ENCODE data around the gene WNT5A.

Gene WNT5A

GRCh38 chr3:55488398-55489055 is 1.4 kb upstream of the WNT5A start:
- Histone ChIP-seq H3K27ac (ENCODE audit: low read depth, low read length) (no peak overlapping the region), H3K9ac (ENCODE audit: low read depth, low read length) (no peak overlapping the region), H3K36me3 (ENCODE audit: control insufficient read depth, insufficient read depth, low read length) (no peaks in the 10 kb centered on the region), H3K9me3 (ENCODE audit: control insufficient read depth, insufficient read depth, low read length) (no peaks in the 10 kb centered on the region), H3K4me3 (ENCODE audit: low read depth, low read length) (peak overlapping the region; percentile 67), H3K27me3 (ENCODE audit: control insufficient read depth, insufficient read depth, low read length) (peaks cover 85% of the 10 kb centered on the region), H3K4me1 (ENCODE audit: control insufficient read depth, insufficient read depth, low read length) (peaks cover 28% of the 10 kb centered on the region)

GRCh38 chr3:55487381-55488241 is 505 bp upstream of the WNT5A start:
- H3K36me3 ChIP-seq (ENCODE audit: control insufficient read depth, insufficient read depth, low read length): no peaks in the 10 kb centered on the region
- peak overlapping the region; percentile 45; the same call in 1 of the 2 replicates for H3K9ac ChIP-seq (ENCODE audit: low read depth, low read length)
- no peaks in the 10 kb centered on the region for H3K9me3 ChIP-seq (ENCODE audit: control insufficient read depth, insufficient read depth, low read length)
- H3K4me1 ChIP-seq (ENCODE audit: control insufficient read depth, insufficient read depth, low read length): peaks cover 33% of the 10 kb centered on the region
- peak overlapping the region; percentile 67 for H3K4me3 ChIP-seq (ENCODE audit: low read depth, low read length)
- H3K27me3 ChIP-seq (ENCODE audit: control insufficient read depth, insufficient read depth, low read length): peaks cover 91% of the 10 kb centered on the region
- H3K27ac ChIP-seq (ENCODE audit: low read depth, low read length): no peak overlapping the region

- H3K4me3 ChIP-seq (ENCODE audit: low read depth, low read length): peak overlapping the region; percentile 67
- H3K9me3 ChIP-seq (ENCODE audit: control insufficient read depth, insufficient read depth, low read length): no peaks in the 10 kb centered on the region
- peak overlapping the region; percentile 49; the same call in 1 of the 2 replicates for H3K9ac ChIP-seq (ENCODE audit: low read depth, low read length)
- peaks cover 35% of the 10 kb centered on the region for H3K4me1 ChIP-seq (ENCODE audit: control insufficient read depth, insufficient read depth, low read length)
- H3K36me3 ChIP-seq (ENCODE audit: control insufficient read depth, insufficient read depth, low read length): no peaks in the 10 kb centered on the region
- peak overlapping the region; percentile 20 for H3K27ac ChIP-seq (ENCODE audit: low read depth, low read length)
- H3K27me3 ChIP-seq (ENCODE audit: control insufficient read depth, insufficient read depth, low read length): peaks cover 91% of the 10 kb centered on the region
Measured at GRCh38 chr3:55486101-55486856, 827 bp downstream of the WNT5A start.

- peak overlapping the region; percentile 49; the same call in 1 of the 2 replicates for H3K9ac ChIP-seq (ENCODE audit: low read depth, low read length)
- H3K36me3 ChIP-seq (ENCODE audit: control insufficient read depth, insufficient read depth, low read length): no peaks in the 10 kb centered on the region
- H3K27ac ChIP-seq (ENCODE audit: low read depth, low read length): peak overlapping the region; percentile 20
- no peaks in the 10 kb centered on the region for H3K9me3 ChIP-seq (ENCODE audit: control insufficient read depth, insufficient read depth, low read length)
- H3K4me3 ChIP-seq (ENCODE audit: low read depth, low read length): peak overlapping the region; percentile 68
- H3K4me1 ChIP-seq (ENCODE audit: control insufficient read depth, insufficient read depth, low read length): peaks cover 32% of the 10 kb centered on the region
- H3K27me3 ChIP-seq (ENCODE audit: control insufficient read depth, insufficient read depth, low read length): peaks cover 91% of the 10 kb centered on the region
Measured at GRCh38 chr3:55484801-55485791, 2.0 kb downstream of the WNT5A start.

GRCh38 chr3:55484191-55484689 is 2.9 kb downstream of the WNT5A start:
- H3K27me3 ChIP-seq (ENCODE audit: control insufficient read depth, insufficient read depth, low read length): peaks cover 91% of the 10 kb centered on the region
- H3K36me3 ChIP-seq (ENCODE audit: control insufficient read depth, insufficient read depth, low read length): no peaks in the 10 kb centered on the region
- H3K9me3 ChIP-seq (ENCODE audit: control insufficient read depth, insufficient read depth, low read length): no peaks in the 10 kb centered on the region
- H3K9ac ChIP-seq (ENCODE audit: low read depth, low read length): no peak overlapping the region
- H3K4me3 ChIP-seq (ENCODE audit: low read depth, low read length): peak overlapping the region; percentile 68
- peaks cover 23% of the 10 kb centered on the region for H3K4me1 ChIP-seq (ENCODE audit: control insufficient read depth, insufficient read depth, low read length)
- H3K27ac ChIP-seq (ENCODE audit: low read depth, low read length): no peak overlapping the region

- peak overlapping the region; percentile 68 for H3K4me3 ChIP-seq (ENCODE audit: low read depth, low read length)
- no peak overlapping the region for H3K9ac ChIP-seq (ENCODE audit: low read depth, low read length)
Measured at GRCh38 chr3:55483196-55484095, 3.7 kb downstream of the WNT5A start.

GRCh38 chr3:55482496-55483195 is 4.5 kb downstream of the WNT5A start:
- peaks cover 19% of the 10 kb centered on the region for H3K4me1 ChIP-seq (ENCODE audit: control insufficient read depth, insufficient read depth, low read length)
- no peak overlapping the region for H3K9ac ChIP-seq (ENCODE audit: low read depth, low read length)
- no peak overlapping the region for H3K27ac ChIP-seq (ENCODE audit: low read depth, low read length)
- peak overlapping the region; percentile 68 for H3K4me3 ChIP-seq (ENCODE audit: low read depth, low read length)
- H3K9me3 ChIP-seq (ENCODE audit: control insufficient read depth, insufficient read depth, low read length): no peaks in the 10 kb centered on the region
- peaks cover 90% of the 10 kb centered on the region for H3K27me3 ChIP-seq (ENCODE audit: control insufficient read depth, insufficient read depth, low read length)
- H3K36me3 ChIP-seq (ENCODE audit: control insufficient read depth, insufficient read depth, low read length): no peaks in the 10 kb centered on the region

More at GRCh38 chr3:55483196-55484095, 3.7 kb downstream of the WNT5A start:
- peaks cover 89% of the 10 kb centered on the region for H3K27me3 ChIP-seq (ENCODE audit: control insufficient read depth, insufficient read depth, low read length)
- H3K36me3 ChIP-seq (ENCODE audit: control insufficient read depth, insufficient read depth, low read length): no peaks in the 10 kb centered on the region
- H3K9me3 ChIP-seq (ENCODE audit: control insufficient read depth, insufficient read depth, low read length): no peaks in the 10 kb centered on the region
- no peak overlapping the region for H3K27ac ChIP-seq (ENCODE audit: low read depth, low read length)
- H3K4me1 ChIP-seq (ENCODE audit: control insufficient read depth, insufficient read depth, low read length): peaks cover 19% of the 10 kb centered on the region

- no peaks in the 10 kb centered on the region for H3K36me3 ChIP-seq (ENCODE audit: control insufficient read depth, insufficient read depth, low read length)
Measured at GRCh38 chr3:55481744-55482495, 5.2 kb downstream of the WNT5A start.

More at GRCh38 chr3:55481744-55482495, 5.2 kb downstream of the WNT5A start:
- no peak overlapping the region for H3K27ac ChIP-seq (ENCODE audit: low read depth, low read length)
- peak overlapping the region; percentile 68 for H3K4me3 ChIP-seq (ENCODE audit: low read depth, low read length)
- H3K9me3 ChIP-seq (ENCODE audit: control insufficient read depth, insufficient read depth, low read length): no peaks in the 10 kb centered on the region
- H3K9ac ChIP-seq (ENCODE audit: low read depth, low read length): peak overlapping the region; percentile 14; the same call in 1 of the 2 replicates
- H3K27me3 ChIP-seq (ENCODE audit: control insufficient read depth, insufficient read depth, low read length): peaks cover 83% of the 10 kb centered on the region
- H3K4me1 ChIP-seq (ENCODE audit: control insufficient read depth, insufficient read depth, low read length): peaks cover 19% of the 10 kb centered on the region

Measured in HUES48 (cell line).